SJSA1 (cell line): ENCODE measurements around the gene OCIAD1. TPM values are rescaled to one million over a fixed set of nuclear protein-coding genes. Genes with fewer than 3 reads are reported as not detected.
"Not testable (repeated sequence)": the region's sequence is repeated elsewhere in the genome, so short reads cannot be mapped to it uniquely, and the experiment has no call there.

Experiments
- DNase-seq, 2 experiments: peaks; one replicate each; pipeline ENCODE4 v3.0.0-alpha.2; 2015 to 2020; ENCODE audit warnings: low spot score in 2 of 2, low read depth in 1 of 2
- H3K27ac ChIP-seq: fragments of 250-450 bp; sonication (Bioruptor Pico); 2 replicates; pipeline ENCODE4 v1.5.1; 2020; ENCODE audit warnings: mild to moderate bottlenecking, moderate library complexity
- H3K27me3 ChIP-seq: fragments of 250-450 bp; sonication (Bioruptor Pico); replicated peaks from 2 replicates; pipeline ENCODE4 v1.5.1; 2020; ENCODE audit warnings: mild to moderate bottlenecking, moderate library complexity
- H3K36me3 ChIP-seq: fragments of 250-450 bp; sonication (Bioruptor Pico); 2 replicates; pipeline ENCODE4 v1.5.1; 2020; ENCODE audit warnings: mild to moderate bottlenecking
- H3K4me1 ChIP-seq: fragments of 250-450 bp; sonication (Bioruptor Pico); replicated peaks from 2 replicates; pipeline ENCODE4 v1.6.1; 2021; ENCODE audit warnings: mild to moderate bottlenecking
- H3K4me3 ChIP-seq: fragments of 250-450 bp; sonication (Bioruptor Pico); 2 replicates; pipeline ENCODE4 v1.5.1; 2020; ENCODE audit warnings: mild to moderate bottlenecking
- H3K9me3 ChIP-seq: fragments of 250-450 bp; sonication (Bioruptor Pico); replicated peaks from 2 replicates; pipeline ENCODE4 v1.5.1; 2020; ENCODE audit warnings: mild to moderate bottlenecking
- total RNA-seq: library from RNA; depleted of rRNA; stranded (reverse); fragments of >200 nt; shearing (Covaris generic); gene quantifications from 2 replicates; pipeline ENCODE4 v1.2.3, GENCODE V29; 2014

Gene OCIAD1
- total RNA-seq, 1 experiment from 2014 or later, result 54.6 TPM

DNA sequence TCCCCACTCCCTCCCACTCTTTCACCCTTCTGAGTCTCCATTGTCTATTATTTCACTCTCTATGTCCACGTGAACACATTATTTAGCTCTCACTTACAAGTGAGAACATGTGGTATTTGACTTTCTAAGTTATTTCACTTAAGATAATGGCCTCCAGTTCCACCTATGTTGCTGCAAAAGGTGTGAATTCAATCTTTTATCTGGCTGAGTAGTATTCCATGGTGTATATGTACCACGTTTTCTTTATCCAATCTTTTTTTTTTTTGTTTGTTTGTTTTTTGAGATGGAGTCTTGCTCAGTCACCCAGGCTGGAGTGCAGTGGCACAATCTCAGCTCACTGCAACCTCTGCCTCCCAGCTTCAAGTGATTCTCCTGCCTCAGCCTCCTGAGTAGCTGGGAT is 30.7 kb upstream of the OCIAD1 start:
- not testable (repeated sequence) for H3K36me3 ChIP-seq, H3K4me3 ChIP-seq, H3K9me3 ChIP-seq, H3K27ac ChIP-seq, DNase-seq, H3K27me3 ChIP-seq
- H3K4me1 ChIP-seq, result peaks cover 57% of the 10 kb centered on the region

DNA sequence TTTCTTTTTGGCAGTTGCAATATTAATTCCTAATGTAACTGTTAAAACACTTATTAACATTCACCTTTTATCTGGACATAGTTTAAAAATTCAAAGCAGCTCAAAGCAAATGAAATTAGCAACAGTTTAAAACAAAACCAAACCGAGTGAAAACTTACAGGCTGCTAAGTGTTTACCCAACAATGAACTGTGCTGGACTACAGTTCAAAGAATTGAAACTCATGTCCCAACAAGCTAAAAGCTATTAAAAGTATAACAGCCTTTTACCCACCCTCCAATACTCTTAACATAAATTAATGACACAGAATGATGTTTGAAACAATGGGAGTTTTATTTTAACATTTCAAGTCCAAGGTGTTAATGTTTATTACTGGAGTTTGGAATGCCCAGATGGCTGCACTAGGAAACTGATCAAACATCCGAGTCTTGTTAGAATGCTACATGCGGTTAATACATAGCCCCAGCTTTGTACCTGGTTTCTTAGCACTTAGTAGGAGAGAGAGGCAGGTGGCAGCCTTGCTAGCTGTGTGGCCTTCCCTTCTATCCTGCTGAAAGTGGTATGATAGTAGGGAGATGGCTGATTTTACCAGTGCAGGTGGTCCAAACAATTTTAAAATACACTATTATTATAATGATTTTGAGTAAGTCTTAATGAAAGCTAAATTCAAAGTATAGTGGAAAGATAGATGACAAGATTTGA is 29.7 kb upstream of the OCIAD1 start:
- H3K4me3 ChIP-seq, result no peak overlapping the region
- no peaks in the 10 kb centered on the region for H3K36me3 ChIP-seq
- peak overlapping the region; percentile 70 for H3K27ac ChIP-seq
- H3K4me1 ChIP-seq, result peaks cover 50% of the 10 kb centered on the region
- H3K27me3 ChIP-seq, result no peaks in the 10 kb centered on the region
- H3K9me3 ChIP-seq, result no peaks in the 10 kb centered on the region
- no peak for DNase-seq

DNA sequence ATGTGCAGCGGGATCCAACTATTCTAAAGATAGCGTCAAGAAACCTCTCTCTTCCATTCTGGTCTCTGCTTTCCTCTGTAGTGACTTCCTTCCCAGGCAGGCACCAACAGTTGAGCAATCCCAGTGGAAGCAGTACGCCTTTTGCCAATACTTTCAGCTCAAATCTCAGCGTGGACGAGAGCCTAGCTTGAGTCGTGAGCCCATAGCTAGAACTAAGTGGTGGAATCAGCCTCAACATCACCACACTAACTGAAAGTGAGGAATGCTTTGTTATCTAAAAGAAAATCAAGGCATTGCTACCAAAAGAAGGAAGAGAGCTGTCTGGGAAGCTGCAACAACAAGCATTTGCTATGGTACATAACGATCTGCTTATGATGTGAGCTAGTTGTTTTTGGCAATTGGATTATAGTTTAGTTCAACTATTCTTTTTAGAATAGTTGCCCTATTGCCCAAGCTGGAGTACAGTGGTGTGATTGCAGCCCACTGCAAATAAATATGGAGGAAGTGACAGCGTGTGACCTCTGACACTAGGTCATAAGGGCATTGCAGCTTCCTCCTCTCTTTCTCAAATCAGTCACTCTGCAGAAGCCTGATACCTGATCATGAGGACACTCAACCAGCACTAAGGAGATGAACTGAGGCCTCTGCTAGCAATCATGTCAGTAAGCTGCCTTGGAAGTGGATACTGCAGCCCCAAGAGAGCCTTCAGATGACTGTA is 26.1 kb upstream of the OCIAD1 start:
- no peaks in the 10 kb centered on the region for H3K9me3 ChIP-seq
- peaks cover 17% of the 10 kb centered on the region for H3K4me1 ChIP-seq
- H3K36me3 ChIP-seq, result no peaks in the 10 kb centered on the region
- no peak overlapping the region for H3K4me3 ChIP-seq
- no peak overlapping the region for H3K27ac ChIP-seq
- no peak for DNase-seq
- no peaks in the 10 kb centered on the region for H3K27me3 ChIP-seq

DNA sequence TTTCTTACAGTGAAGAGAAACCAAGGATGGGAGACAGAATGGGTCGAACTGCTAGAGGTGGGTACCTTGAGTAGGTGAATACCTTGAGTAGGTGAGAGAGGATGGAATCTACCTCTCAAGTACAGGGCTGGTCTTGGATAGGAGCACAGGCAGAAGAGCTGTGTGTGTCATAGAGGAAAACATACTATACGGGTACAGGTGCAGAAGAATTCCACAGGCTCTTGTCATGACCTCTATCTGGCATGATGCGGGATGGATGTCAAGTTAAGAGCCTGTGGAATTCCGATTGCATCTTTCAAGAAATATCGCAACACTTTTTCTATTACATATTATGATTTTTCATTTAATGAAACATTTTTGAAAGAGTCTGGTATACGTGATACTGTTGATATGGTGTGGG is 18.0 kb upstream of the OCIAD1 start:
- H3K27me3 ChIP-seq, result no peaks in the 10 kb centered on the region
- H3K4me3 ChIP-seq, result no peak overlapping the region
- H3K4me1 ChIP-seq, result no peaks in the 10 kb centered on the region
- no peaks in the 10 kb centered on the region for H3K36me3 ChIP-seq
- H3K27ac ChIP-seq, result no peak overlapping the region
- DNase-seq, result no peak
- no peaks in the 10 kb centered on the region for H3K9me3 ChIP-seq

DNA sequence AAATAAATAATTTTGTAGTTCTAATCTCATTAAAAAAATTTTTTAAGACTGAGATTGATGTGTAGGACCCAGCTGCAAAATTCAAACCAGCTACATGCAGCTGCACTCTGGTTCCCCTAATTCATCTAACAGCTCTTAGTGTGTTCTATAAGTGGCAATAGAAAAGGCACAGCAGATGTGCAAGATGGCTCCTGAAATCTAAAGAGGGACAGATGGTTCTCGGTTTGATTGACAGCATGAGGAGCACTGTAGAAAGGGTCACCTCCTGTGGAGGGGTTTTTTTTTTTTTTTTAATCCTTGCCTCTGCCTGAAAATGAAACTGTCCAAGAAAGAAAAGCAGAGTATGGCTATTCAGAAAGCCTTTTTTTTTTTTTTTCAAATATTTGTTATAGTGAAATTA is 16.9 kb upstream of the OCIAD1 start:
- H3K36me3 ChIP-seq, result no peaks in the 10 kb centered on the region
- no peaks in the 10 kb centered on the region for H3K9me3 ChIP-seq
- H3K27me3 ChIP-seq, result no peaks in the 10 kb centered on the region
- DNase-seq, result no peak
- H3K4me3 ChIP-seq, result no peak overlapping the region
- no peaks in the 10 kb centered on the region for H3K4me1 ChIP-seq
- H3K27ac ChIP-seq, result no peak overlapping the region

DNA sequence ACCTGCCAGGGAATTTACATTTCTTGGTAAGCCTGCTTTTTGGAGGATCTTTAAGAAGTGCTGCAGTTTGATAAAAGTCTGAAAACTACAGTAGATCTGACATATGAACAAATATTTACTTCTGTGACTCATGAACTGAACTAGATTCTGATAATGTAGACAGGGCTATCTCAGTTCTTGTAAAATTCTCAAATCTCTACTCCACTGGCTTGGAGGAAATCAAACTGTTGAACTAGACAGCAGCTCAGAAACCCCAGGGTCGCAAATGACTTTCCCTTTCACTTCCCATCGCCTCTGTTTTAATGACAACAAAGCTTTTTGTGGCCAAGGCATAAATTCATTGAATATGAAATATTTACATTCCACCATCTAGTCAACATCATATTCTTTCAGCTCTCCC is 15.4 kb upstream of the OCIAD1 start:
- no peak overlapping the region for H3K27ac ChIP-seq

DNA sequence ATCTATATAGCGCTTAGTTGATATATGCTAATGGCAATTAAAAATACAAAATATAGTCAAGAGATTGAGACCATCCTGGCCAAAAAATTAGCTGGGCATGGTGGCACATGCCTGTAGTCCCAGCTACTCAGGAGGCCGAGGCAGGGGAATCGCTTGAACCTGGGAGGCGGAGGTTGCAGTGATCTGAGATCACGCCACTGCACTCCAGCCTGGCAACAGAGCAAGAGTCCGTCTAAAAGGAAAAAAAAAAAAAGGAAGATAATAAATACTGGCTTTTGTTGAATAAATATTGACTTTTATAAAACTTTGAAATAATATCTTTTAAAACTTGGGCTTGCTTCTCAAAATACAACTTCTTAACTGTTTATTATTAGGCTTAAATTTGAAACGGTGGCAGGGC is 14.6 kb upstream of the OCIAD1 start:
- not testable (repeated sequence) for H3K9me3 ChIP-seq

More for the DNA sequence above, 15.4 kb upstream of the OCIAD1 start:
- no peaks in the 10 kb centered on the region for H3K27me3 ChIP-seq
- H3K4me1 ChIP-seq, result no peaks in the 10 kb centered on the region
- no peaks in the 10 kb centered on the region for H3K36me3 ChIP-seq
- DNase-seq, result no peak
- no peak overlapping the region for H3K4me3 ChIP-seq
- H3K9me3 ChIP-seq, result no peaks in the 10 kb centered on the region

DNA sequence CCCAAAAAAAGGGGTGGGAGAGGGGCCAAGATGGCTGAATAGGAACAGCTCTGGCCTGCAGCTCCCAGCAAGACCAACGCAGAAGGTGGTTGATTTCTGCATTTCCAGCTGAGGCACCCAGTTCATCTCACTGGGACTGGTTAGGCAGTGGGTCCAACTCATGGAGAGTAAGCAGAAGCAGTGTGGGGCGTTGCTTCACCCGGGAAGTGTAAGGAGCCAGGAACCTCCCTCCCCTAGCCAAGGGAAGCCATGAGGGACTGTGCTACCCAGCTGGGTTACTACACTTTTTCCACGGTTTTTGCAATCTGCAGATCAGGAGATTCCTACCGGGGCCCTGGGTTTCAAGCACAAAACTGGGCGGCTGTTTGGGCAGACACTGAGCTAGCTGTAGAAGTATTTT is 13.9 kb upstream of the OCIAD1 start:
- Histone ChIP-seq H3K27me3 (no peaks in the 10 kb centered on the region), H3K4me3 (no peak overlapping the region), H3K27ac (no peak overlapping the region), H3K36me3 (no peaks in the 10 kb centered on the region), H3K9me3 (no peaks in the 10 kb centered on the region), H3K4me1 (no peaks in the 10 kb centered on the region)
- DNase-seq, result no peak

More for the DNA sequence above, 14.6 kb upstream of the OCIAD1 start:
- not testable (repeated sequence) for H3K4me3 ChIP-seq, H3K27me3 ChIP-seq, DNase-seq, H3K4me1 ChIP-seq, H3K36me3 ChIP-seq, H3K27ac ChIP-seq

DNA sequence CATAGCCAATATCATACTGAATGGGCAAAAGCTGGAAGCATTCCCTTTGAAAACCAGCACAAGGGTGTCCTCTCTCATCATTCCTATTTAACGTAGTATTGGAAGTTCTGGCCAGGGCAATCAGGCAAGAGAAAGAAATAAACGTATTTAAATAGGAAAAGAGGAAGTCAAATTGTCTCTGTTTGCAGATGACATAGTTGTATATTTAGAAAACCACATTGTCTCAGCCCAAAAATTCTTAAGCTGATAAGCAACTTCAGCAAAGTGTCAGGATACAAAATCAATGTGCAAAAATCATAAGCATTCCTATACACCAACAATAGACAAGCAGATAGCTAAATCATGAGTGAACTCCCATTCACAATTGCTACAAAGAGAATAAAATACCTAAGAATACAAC is 9.5 kb upstream of the OCIAD1 start:
- H3K4me3 ChIP-seq, H3K36me3 ChIP-seq, H3K9me3 ChIP-seq, H3K27me3 ChIP-seq, DNase-seq, H3K27ac ChIP-seq, H3K4me1 ChIP-seq: not testable (repeated sequence)

DNA sequence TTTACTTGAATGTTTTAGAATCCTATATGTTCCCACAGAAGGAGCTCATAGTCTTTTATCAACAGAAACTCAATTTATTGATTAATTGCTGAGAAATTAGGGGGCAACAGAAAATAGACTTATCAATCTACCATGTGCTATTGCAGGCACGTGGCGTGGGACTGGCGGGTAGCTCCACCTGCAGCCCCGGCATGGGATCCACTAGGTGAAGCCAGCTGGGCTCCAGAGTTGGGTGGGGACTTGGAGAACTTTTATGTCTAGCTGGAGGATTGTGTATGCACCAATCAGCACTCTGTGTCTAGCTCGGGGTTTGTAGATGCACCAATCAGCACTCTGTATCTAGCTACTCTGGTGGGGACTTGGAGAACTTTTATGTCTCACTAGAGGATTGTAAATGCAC is 3.3 kb upstream of the OCIAD1 start:
- Histone ChIP-seq H3K9me3 (no peaks in the 10 kb centered on the region), H3K27me3 (no peaks in the 10 kb centered on the region), H3K27ac (no peak overlapping the region), H3K36me3 (peaks cover 6% of the 10 kb centered on the region; the same call in 1 of the 2 replicates), H3K4me1 (peaks cover 4% of the 10 kb centered on the region), H3K4me3 (no peak overlapping the region)
- DNase-seq, result no peak

DNA sequence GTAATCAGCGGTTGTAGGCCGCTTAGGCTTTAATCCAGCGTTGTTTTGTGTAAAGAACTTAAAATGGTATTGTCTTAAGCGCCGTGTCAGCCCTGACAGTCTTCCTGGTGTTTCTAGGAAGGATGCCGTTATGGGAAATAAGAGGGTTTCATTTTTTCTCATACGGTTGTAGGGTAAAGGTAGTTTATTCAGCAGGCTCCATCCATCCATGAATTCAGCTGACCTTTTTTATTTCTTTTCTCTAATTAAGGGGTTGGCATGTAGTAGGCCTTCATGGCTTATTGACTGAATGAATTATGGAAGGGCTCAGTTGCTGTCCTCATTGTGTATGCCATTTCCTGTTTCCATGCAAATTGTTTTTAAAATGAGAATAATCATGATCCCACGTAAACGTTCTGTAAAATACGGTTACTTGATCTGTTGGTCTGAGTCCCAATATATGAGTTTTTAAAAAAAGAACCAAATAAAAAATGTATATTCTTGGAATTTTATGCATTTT is 693 bp downstream of the OCIAD1 start:
- Histone ChIP-seq H3K27ac (peak overlapping the region; percentile 89), H3K4me1 (peaks cover 4% of the 10 kb centered on the region), H3K36me3 (peaks cover 28% of the 10 kb centered on the region), H3K9me3 (no peaks in the 10 kb centered on the region), H3K4me3 (peak overlapping the region; percentile 72), H3K27me3 (no peaks in the 10 kb centered on the region)
- DNase-seq, result no peak

DNA sequence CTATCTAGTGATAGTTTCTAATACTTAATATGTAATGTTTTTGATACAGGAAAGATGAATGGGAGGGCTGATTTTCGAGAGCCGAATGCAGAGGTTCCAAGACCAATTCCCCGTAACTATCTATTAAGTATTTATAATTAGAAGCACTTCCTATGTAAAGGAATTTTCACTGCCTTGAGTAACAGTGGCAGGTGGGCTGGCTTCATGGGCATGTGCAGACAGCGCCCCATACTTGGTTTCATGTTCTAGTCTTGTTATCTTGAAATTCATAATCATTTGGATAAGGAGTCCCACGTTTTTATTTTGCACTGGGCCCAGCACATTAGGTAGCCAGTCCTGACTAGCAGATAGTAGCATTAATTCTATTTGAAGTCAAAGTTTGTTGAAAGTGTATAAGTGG is 1.7 kb downstream of the OCIAD1 start:
- peaks cover 30% of the 10 kb centered on the region for H3K36me3 ChIP-seq
- no peak overlapping the region for H3K4me3 ChIP-seq
- DNase-seq, result no peak
- H3K9me3 ChIP-seq, result no peaks in the 10 kb centered on the region
- no peaks in the 10 kb centered on the region for H3K27me3 ChIP-seq
- no peak overlapping the region for H3K27ac ChIP-seq
- peaks cover 4% of the 10 kb centered on the region for H3K4me1 ChIP-seq

DNA sequence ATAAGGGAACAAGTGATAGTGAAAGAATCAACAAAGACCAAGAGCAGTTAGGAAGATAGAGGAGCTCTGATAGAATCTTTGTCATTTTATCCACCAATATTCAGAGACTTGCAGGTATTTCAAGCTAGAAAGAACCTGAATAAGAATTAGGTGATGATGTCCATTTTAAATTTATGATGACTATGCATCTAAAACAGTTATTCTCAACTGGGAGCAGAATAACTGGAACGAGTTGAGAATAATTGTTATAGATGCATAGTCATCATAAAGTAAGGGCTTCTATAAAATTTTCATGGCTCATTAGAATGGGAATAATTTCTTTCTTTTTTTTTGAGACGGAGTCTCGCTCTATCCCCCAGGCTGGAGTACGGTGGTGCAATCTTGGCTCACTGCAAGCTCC is 5.8 kb downstream of the OCIAD1 start:
- no peaks in the 10 kb centered on the region for H3K9me3 ChIP-seq
- peaks cover 35% of the 10 kb centered on the region for H3K36me3 ChIP-seq
- H3K4me1 ChIP-seq, result no peaks in the 10 kb centered on the region
- no peak overlapping the region for H3K27ac ChIP-seq
- no peaks in the 10 kb centered on the region for H3K27me3 ChIP-seq
- no peak for DNase-seq
- no peak overlapping the region for H3K4me3 ChIP-seq

DNA sequence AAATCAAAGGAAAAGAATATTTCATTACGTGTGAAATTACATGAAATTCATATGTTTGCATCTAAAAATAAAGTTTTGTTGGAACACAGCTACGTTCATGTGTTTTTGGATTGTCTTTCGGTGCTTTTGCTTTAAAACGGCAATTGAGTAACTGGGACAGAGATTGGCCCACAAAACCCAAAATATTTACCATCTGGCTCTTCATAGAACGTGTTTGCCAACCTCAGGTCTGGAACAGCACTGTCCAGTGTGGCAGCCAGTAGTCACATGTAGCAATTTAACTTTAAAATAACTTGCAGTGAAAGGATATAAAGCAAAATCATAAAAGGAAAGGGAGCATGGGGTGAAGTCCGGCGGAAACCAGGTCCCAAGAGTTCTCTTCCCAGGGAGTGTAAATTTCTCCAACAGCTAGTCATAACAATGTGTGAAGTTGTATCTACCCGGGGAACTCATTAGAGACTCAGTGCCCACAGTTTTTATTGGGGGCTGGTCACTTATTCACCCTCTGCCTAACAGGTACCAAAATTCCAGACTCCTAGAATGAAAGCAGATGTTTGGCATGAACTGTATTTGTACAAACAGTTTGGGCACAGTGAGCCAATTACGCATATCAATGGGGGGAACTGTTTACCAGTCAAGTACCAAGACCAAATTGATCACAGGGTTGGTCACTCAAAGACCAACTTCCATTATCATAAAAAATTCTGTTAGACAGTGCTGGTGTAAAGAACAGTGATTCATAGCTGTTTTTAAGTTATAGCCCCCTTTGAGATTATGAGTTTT is 10.3 kb downstream of the OCIAD1 start:
- Histone ChIP-seq H3K27me3 (no peaks in the 10 kb centered on the region), H3K4me3 (no peak overlapping the region), H3K36me3 (peaks cover 21% of the 10 kb centered on the region), H3K4me1 (no peaks in the 10 kb centered on the region), H3K9me3 (no peaks in the 10 kb centered on the region), H3K27ac (no peak overlapping the region)
- no peak for DNase-seq
